GM19452 (cell line): ENCODE results near the gene SIRT7.
"Not testable (repeated sequence)": the region's sequence is repeated elsewhere in the genome, so short reads cannot be mapped to it uniquely, and the experiment has no call there.

Experiments used
- ATAC-seq: cut with Tn5 transposase; IDR thresholded peaks from one replicate; pipeline ENCODE4 v1.9.1; 2021; ENCODE audit not compliant: unreplicated experiment

SIRT7 gene

DNA sequence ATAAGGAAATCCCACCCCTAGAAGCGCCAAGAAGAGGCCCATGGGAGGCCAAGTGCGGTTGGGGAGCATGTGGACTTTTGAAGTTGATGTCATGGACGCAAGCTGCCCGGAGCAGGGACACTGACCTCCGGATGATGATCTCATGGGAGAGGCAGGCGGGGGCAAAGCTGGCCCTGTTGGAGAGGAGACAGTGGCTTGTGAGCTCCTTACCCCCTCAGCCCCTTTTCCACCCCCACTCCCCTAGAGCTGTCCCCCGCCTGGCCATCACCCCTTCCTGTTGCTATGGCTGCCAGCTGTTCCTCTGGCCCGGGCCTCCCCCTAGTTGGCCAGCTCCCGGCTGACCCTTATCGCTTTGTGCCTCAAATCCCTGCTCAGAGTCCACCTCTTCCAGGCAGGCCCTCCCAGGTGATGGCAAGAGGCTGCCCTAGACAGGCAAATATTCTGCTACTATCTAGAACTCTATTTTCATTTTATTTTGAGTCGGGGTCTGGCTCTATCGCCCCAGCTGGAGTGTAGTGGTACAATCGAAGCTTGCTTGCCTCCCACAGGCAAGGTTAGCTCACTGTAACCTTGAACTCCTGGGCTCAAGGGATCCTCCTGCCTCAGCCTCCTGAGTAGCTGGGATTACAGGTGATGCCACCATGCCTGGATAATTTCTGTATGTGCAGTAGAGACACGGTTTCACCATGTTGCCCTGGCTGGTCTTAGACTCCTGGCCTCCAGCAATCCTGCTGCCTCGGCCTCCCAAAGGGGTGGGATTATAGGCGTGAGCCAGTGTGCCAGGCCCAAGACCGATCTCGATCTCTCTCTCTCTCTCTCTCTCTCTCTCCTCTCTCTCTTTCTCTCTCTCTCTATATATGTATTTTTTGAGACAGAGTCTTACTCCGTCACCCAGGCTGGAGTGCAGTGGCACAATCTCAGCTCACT, 36.4 kb upstream of the SIRT7 start:
- ATAC-seq: no peak

GRCh38 chr17:81953443-81953842, 35.5 kb upstream of the SIRT7 start:
- ATAC-seq: not testable (repeated sequence)

GRCh38 chr17:81952792-81953228, 34.8 kb upstream of the SIRT7 start:
- no peak for ATAC-seq

GRCh38 chr17:81951785-81952684, 34.1 kb upstream of the SIRT7 start:
- ATAC-seq: no peak

- no peak for ATAC-seq
Measured at GRCh38 chr17:81950501-81950900, 32.5 kb upstream of the SIRT7 start.

GRCh38 chr17:81948635-81949378, 30.8 kb upstream of the SIRT7 start:
- no peak for ATAC-seq

- ATAC-seq: no peak
Measured at GRCh38 chr17:81947189-81947588, 29.2 kb upstream of the SIRT7 start, which contains the start of gene MYADML2. Gene MYADML2 (minus strand): TSS chr17:81947233. CDS start chr17:81941741, 5,492 bp downstream.

GRCh38 chr17:81944858-81945257, 26.9 kb upstream of the SIRT7 start:
- no peak for ATAC-seq

DNA sequence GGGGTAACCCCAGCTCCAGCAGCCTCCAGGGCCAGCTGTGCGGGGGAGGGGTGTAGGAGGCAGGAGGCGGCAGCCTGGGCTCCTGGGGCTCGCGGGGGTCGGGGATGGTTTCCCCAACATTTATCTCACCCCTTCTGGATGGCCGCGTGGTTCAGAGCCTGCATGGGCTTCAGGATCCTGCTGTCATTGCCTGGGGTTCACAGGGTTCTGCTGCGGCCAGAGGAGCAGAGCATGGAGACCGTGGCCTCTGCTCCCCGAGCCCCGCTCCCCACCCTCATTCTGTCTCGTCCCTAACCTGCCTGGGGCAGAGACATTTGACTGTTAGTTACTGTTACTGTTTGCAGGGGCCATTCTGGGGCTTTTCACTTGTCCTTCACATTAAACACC, 24.2 kb upstream of the SIRT7 start:
- no peak for ATAC-seq

DNA sequence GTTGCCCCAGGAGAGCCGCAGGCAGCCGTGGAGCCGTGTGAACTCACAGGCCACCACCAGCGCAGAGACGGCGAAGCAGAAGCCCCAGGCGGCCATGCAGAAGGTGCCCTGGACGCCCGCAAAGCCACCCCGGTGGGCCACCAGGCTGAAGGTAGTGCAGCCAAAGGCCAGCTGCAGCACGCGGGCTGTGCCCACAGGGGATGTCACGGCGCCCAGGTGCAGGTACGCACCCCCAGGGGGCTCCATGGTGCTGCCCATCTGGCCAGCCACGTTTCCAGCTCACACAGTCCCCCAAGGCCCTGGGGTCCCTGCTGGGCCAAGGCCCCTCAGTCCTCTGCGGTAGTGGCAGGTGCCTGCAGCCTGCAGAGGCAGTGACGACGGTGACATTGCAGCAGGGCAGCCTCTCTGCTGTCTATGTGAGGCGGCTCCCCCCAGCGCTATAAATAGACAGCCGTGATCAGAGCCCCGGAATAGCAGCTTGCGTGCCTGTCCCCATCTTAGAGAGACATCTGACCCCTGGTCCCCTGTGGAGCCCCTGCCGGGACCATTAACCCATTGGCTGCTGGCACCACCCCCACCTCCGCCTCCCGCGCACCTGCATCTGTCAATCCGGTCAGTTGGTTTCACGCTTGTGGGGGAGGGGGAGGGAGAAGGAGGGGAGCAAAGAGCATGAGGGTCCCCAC, 23.6 kb upstream of the SIRT7 start:
- ATAC-seq: no peak

- ATAC-seq: no peak
Measured at GRCh38 chr17:81940538-81941483, 22.8 kb upstream of the SIRT7 start.

- ATAC-seq: no peak
Measured at GRCh38 chr17:81939881-81940385, 22.0 kb upstream of the SIRT7 start.

- ATAC-seq: no peak
Measured at GRCh38 chr17:81939218-81939617, 21.2 kb upstream of the SIRT7 start.

DNA sequence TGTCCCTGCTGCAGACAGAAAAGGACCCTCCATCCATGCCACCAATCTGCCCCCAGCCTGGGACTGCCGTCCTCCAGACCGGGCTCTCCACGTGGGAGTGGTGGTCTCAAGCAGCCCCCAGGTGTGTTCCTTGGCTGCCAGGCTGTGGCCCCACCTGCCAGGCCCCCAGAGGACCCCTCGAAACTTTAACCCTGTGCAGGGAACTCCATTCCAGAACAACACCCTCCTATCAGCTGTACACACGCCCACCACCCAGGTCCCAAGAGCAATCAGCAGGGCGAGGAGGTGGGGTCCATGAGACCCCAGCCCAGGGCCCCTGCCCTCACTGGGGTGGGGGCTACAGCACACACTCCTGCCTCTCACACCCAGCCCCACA, 17.7 kb upstream of the SIRT7 start:
- no peak for ATAC-seq

GRCh38 chr17:81934850-81935708, 17.1 kb upstream of the SIRT7 start:
- ATAC-seq: no peak

- no peak for ATAC-seq
Measured at GRCh38 chr17:81934098-81934757, 16.3 kb upstream of the SIRT7 start.

DNA sequence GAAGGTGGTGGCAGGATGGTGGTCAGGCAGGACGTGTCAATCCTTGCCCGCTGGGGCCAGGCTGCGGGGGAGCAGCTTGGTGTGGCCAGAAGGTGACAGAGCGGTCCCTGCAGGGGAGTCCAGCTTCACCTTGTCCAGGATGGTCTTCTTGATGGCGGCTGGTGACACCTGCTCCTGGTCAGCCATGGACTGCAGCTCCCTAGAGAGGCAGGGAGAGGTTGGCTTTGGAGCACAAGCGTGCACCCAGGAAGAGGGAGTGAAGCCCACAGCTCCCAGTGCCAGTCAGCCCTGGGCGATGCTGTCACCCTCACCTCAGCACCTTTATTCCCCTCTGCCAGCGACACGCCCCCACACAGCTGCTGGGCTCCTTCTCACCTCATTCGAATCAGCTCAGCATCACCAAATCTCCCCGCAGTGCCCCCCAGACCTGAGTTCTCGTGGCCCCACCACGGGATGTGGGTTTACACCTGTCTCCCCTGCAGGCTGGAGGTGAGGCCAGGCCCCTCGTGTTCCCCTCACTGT, 15.3 kb upstream of the SIRT7 start:
- no peak for ATAC-seq
